ENCODE data around the gene TULP4.

Gene TULP4

DNA sequence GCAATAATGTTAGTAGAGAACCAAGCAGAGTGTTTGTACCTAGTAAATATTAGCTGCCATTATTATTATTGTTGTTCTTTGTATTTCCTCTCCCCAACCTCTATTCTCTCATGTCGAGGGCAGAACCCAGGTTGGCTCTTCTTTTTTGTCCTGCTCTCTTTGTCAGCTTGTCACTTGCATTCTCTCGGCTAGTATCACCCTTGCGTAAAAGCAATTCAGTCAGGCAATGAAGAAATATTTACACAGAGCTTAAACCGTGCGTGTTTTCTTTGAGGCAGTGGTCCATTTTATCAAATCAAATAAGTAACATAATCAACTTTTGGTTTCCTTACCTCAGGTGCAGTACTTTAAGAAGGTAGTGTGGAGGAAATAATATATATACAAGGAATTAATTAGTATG, 83.9 kb downstream of the TULP4 start:
- Histone ChIP-seq H3K9ac (ENCODE audit: low read length) (no peak overlapping the region), H3K27ac (ENCODE audit: low read depth, low read length) (no peak overlapping the region), H3K4me1 (ENCODE audit: control insufficient read depth, low read depth, low read length) (no peaks in the 10 kb centered on the region), H2BK15ac (replicated peaks; ENCODE audit: low read depth) (no peak overlapping the region), H3K36me3 (ENCODE audit: control insufficient read depth, insufficient read depth, low read length) (no peaks in the 10 kb centered on the region), H3K79me2 (ENCODE audit: control insufficient read depth, insufficient read depth, low read length) (no peaks in the 10 kb centered on the region), H2BK5ac (ENCODE audit: low read length) (no peak overlapping the region), H2AK5ac (ENCODE audit: low read length) (no peak overlapping the region), H3K56ac (ENCODE audit: low read length) (no peak overlapping the region), H3K18ac (ENCODE audit: low read length) (no peak overlapping the region), H3K4ac (ENCODE audit: low read depth, low read length) (no peak overlapping the region), H4K5ac (ENCODE audit: low read length) (no peak overlapping the region), H2BK120ac (ENCODE audit: low read depth, low read length) (no peak overlapping the region), H4K8ac (ENCODE audit: low read depth, low read length) (no peak overlapping the region), H3K4me2 (ENCODE audit: low read length) (no peak overlapping the region), H3K4me3 (ENCODE audit: low read length) (no peak overlapping the region), H3K23ac (ENCODE audit: low read length) (no peak overlapping the region), H3K79me1 (ENCODE audit: low read length) (no peaks in the 10 kb centered on the region), H3K27me3 (ENCODE audit: insufficient read depth, low read length, poor library complexity) (no peaks in the 10 kb centered on the region)
- no peak for DNase-seq
- WGBS (ENCODE audit: extremely low coverage, insufficient coverage, low lambda C conversion rate) = no CpG with 5 or more reads among the region's 5 CpGs

DNA sequence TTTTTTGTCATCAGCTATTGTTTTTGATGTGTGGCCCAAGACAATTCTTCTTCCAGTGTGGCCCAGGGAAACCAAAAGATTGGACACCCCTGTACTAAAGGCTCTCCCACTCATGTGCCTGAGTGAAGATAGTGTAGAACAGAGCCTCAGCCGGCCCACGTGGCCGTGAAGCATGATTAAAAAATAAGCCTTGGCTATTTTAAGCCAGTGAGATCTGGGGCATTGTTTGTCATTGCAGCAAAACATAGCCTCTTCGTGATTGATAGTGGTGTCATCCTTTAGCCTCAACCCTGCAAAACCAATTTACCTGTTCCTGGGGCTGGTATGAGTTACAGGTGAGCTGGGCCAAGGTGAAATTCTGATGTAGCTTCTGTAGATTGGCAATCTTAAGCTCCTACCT, 85.3 kb downstream of the TULP4 start:
- no peak overlapping the region for H3K56ac ChIP-seq (ENCODE audit: low read length)
- WGBS (ENCODE audit: extremely low coverage, insufficient coverage, low lambda C conversion rate) = no CpG with 5 or more reads among the region's 4 CpGs

DNA sequence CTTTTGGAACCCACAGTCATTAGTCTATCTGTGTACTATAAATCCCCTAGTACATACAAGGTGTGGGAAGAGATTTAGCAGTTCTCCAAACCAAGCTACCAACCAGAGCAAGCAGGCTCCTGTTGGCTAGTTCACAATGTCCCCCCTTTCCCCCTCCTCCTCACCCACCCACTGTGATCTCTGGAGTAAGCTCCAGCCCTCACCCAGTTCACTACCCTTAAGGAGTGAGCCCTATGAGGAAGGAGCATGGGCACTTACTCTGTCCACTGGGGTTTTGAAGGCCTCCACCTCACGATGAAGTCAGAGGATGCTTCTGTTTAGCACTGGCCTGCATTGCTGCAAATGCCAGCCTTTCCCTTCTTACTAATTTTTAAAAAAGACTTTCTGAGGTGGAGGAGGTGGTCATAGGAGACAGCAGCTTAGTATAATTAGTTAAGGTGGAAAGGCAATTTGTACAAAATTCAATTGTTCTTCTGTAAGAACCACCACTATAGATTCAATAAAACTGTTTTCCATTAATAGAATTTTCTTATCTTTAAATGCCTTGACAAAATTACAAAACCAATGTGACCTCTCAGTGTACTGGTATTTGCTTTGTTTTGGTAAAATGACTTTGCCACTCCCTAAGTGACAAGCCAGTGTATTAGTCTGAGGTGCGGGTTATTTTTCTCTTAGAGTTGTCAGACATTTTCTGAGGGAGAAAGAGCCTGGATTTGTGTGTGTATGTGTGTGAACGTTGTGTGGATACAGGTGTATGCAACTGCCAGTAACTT, 86.2 kb downstream of the TULP4 start:
- H3K79me1 ChIP-seq (ENCODE audit: low read length) = no peaks in the 10 kb centered on the region
- no peaks in the 10 kb centered on the region for H3K4me1 ChIP-seq (ENCODE audit: control insufficient read depth, low read depth, low read length)
- no peak overlapping the region for H3K4ac ChIP-seq (ENCODE audit: low read depth, low read length)
- no peaks in the 10 kb centered on the region for H3K36me3 ChIP-seq (ENCODE audit: control insufficient read depth, insufficient read depth, low read length)
- no peak overlapping the region for H3K23ac ChIP-seq (ENCODE audit: low read length)
- no peak overlapping the region for H2BK5ac ChIP-seq (ENCODE audit: low read length)
- no peaks in the 10 kb centered on the region for H3K79me2 ChIP-seq (ENCODE audit: control insufficient read depth, insufficient read depth, low read length)
- no peak overlapping the region for H4K5ac ChIP-seq (ENCODE audit: low read length)
- no peak overlapping the region for H3K4me2 ChIP-seq (ENCODE audit: low read length)
- WGBS (ENCODE audit: extremely low coverage, insufficient coverage, low lambda C conversion rate) = no CpG with 5 or more reads among the region's 3 CpGs
- no peaks in the 10 kb centered on the region for H3K27me3 ChIP-seq (ENCODE audit: insufficient read depth, low read length, poor library complexity)
- DNase-seq = no peak
- no peak overlapping the region for H2AK5ac ChIP-seq (ENCODE audit: low read length)
- H3K9ac ChIP-seq (ENCODE audit: low read length) = no peak overlapping the region
- H3K56ac ChIP-seq (ENCODE audit: low read length) = no peak overlapping the region
- no peak overlapping the region for H3K18ac ChIP-seq (ENCODE audit: low read length)
- no peak overlapping the region for H3K27ac ChIP-seq (ENCODE audit: low read depth, low read length)
- H4K8ac ChIP-seq (ENCODE audit: low read depth, low read length) = no peak overlapping the region
- H2BK15ac ChIP-seq (replicated peaks; ENCODE audit: low read depth) = no peak overlapping the region
- H3K4me3 ChIP-seq (ENCODE audit: low read length) = no peak overlapping the region
- no peak overlapping the region for H2BK120ac ChIP-seq (ENCODE audit: low read depth, low read length)

More for the DNA sequence above, 85.3 kb downstream of the TULP4 start:
- Histone ChIP-seq H4K5ac (ENCODE audit: low read length) (no peak overlapping the region), H3K4me3 (ENCODE audit: low read length) (no peak overlapping the region), H4K8ac (ENCODE audit: low read depth, low read length) (no peak overlapping the region), H2AK5ac (ENCODE audit: low read length) (no peak overlapping the region), H2BK120ac (ENCODE audit: low read depth, low read length) (no peak overlapping the region), H2BK5ac (ENCODE audit: low read length) (no peak overlapping the region), H3K4me2 (ENCODE audit: low read length) (no peak overlapping the region), H3K27me3 (ENCODE audit: insufficient read depth, low read length, poor library complexity) (no peaks in the 10 kb centered on the region), H3K9ac (ENCODE audit: low read length) (no peak overlapping the region), H3K4ac (ENCODE audit: low read depth, low read length) (no peak overlapping the region), H3K79me2 (ENCODE audit: control insufficient read depth, insufficient read depth, low read length) (no peaks in the 10 kb centered on the region), H3K18ac (ENCODE audit: low read length) (no peak overlapping the region), H3K27ac (ENCODE audit: low read depth, low read length) (no peak overlapping the region), H3K79me1 (ENCODE audit: low read length) (no peaks in the 10 kb centered on the region), H3K36me3 (ENCODE audit: control insufficient read depth, insufficient read depth, low read length) (no peaks in the 10 kb centered on the region), H3K4me1 (ENCODE audit: control insufficient read depth, low read depth, low read length) (no peaks in the 10 kb centered on the region), H3K23ac (ENCODE audit: low read length) (no peak overlapping the region), H2BK15ac (replicated peaks; ENCODE audit: low read depth) (no peak overlapping the region)
- DNase-seq = no peak

DNA sequence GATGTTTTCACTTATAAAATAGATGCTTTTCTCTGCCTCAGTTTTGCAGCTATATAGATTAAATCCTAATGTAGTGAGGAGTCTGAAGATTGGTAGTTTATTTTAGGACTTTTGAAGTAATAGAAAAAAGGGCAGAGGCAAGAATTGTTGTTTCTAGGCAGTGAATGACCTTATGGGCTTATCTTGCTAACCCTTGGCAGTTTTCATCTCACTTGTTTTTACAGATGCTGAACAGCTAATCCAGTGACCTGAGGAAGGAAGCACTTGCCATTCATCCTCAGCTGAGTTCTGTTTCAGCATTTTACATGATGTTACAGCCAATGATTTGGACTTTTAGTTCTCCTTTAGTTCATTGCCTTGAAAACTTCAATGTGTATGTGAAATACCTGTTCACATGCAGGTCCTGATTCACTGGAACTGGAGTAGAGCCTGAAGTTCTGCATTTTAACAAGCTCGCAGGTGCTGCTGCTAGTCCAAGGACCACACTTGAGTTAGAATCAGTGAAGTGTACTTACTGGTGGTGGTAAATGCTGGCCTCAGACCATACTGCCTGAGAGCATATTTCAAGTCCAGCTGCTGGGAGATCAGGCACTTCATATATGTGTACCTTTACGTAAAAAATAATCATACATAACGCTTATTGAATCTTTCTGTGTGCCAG, 86.9 kb downstream of the TULP4 start:
- no peaks in the 10 kb centered on the region for H3K4me1 ChIP-seq (ENCODE audit: control insufficient read depth, low read depth, low read length)
- no peak overlapping the region for H4K5ac ChIP-seq (ENCODE audit: low read length)
- H3K79me2 ChIP-seq (ENCODE audit: control insufficient read depth, insufficient read depth, low read length) = no peaks in the 10 kb centered on the region
- no peak for DNase-seq
- H3K18ac ChIP-seq (ENCODE audit: low read length) = no peak overlapping the region
- H3K27ac ChIP-seq (ENCODE audit: low read depth, low read length) = no peak overlapping the region
- no peak overlapping the region for H3K4ac ChIP-seq (ENCODE audit: low read depth, low read length)
- H3K9ac ChIP-seq (ENCODE audit: low read length) = no peak overlapping the region
- no peak overlapping the region for H3K56ac ChIP-seq (ENCODE audit: low read length)
- no peak overlapping the region for H3K4me3 ChIP-seq (ENCODE audit: low read length)
- no peak overlapping the region for H2BK5ac ChIP-seq (ENCODE audit: low read length)
- H3K27me3 ChIP-seq (ENCODE audit: insufficient read depth, low read length, poor library complexity) = no peaks in the 10 kb centered on the region
- no CpG with 5 or more reads among the region's 3 CpGs for WGBS (ENCODE audit: extremely low coverage, insufficient coverage, low lambda C conversion rate)
- H2BK15ac ChIP-seq (replicated peaks; ENCODE audit: low read depth) = no peak overlapping the region
- no peak overlapping the region for H3K23ac ChIP-seq (ENCODE audit: low read length)
- H2AK5ac ChIP-seq (ENCODE audit: low read length) = no peak overlapping the region
- no peak overlapping the region for H2BK120ac ChIP-seq (ENCODE audit: low read depth, low read length)
- no peak overlapping the region for H4K8ac ChIP-seq (ENCODE audit: low read depth, low read length)
- no peak overlapping the region for H3K4me2 ChIP-seq (ENCODE audit: low read length)
- no peaks in the 10 kb centered on the region for H3K36me3 ChIP-seq (ENCODE audit: control insufficient read depth, insufficient read depth, low read length)
- H3K79me1 ChIP-seq (ENCODE audit: low read length) = peaks cover 2% of the 10 kb centered on the region

DNA sequence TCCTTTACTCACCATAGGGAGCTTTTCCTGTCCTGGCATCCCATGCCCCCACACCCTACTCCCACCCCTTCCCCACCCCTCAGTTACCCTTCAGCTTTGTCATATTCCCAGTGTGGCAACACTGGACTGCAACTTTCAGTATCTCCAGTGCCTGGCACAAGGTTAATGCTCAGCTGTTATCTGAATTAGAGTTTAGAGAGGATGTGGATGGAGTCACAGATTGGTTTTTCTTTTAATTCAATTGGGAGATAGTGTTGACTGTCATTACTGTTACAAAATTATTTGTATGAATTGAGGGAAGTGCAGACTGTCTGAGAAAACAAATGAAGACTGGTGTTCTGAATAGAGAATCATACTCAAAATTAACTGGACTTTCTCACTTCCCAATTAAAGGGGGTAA, 89.9 kb downstream of the TULP4 start:
- H3K18ac ChIP-seq (ENCODE audit: low read length) = no peak overlapping the region
- no peak overlapping the region for H3K9ac ChIP-seq (ENCODE audit: low read length)
- no peak for DNase-seq
- H3K4me1 ChIP-seq (ENCODE audit: control insufficient read depth, low read depth, low read length) = no peaks in the 10 kb centered on the region
- no peak overlapping the region for H3K23ac ChIP-seq (ENCODE audit: low read length)
- H3K56ac ChIP-seq (ENCODE audit: low read length) = no peak overlapping the region
- no peak overlapping the region for H2BK120ac ChIP-seq (ENCODE audit: low read depth, low read length)
- no peak overlapping the region for H3K4me3 ChIP-seq (ENCODE audit: low read length)
- peaks cover 2% of the 10 kb centered on the region for H3K79me1 ChIP-seq (ENCODE audit: low read length)
- H3K4ac ChIP-seq (ENCODE audit: low read depth, low read length) = no peak overlapping the region
- no peak overlapping the region for H2BK5ac ChIP-seq (ENCODE audit: low read length)
- H2AK5ac ChIP-seq (ENCODE audit: low read length) = no peak overlapping the region
- H4K5ac ChIP-seq (ENCODE audit: low read length) = no peak overlapping the region
- H2BK15ac ChIP-seq (replicated peaks; ENCODE audit: low read depth) = no peak overlapping the region
- no peaks in the 10 kb centered on the region for H3K27me3 ChIP-seq (ENCODE audit: insufficient read depth, low read length, poor library complexity)
- no peak overlapping the region for H3K4me2 ChIP-seq (ENCODE audit: low read length)
- H3K27ac ChIP-seq (ENCODE audit: low read depth, low read length) = no peak overlapping the region
- no peaks in the 10 kb centered on the region for H3K79me2 ChIP-seq (ENCODE audit: control insufficient read depth, insufficient read depth, low read length)
- no peaks in the 10 kb centered on the region for H3K36me3 ChIP-seq (ENCODE audit: control insufficient read depth, insufficient read depth, low read length)
- no peak overlapping the region for H4K8ac ChIP-seq (ENCODE audit: low read depth, low read length)
